OCI-LY7 (cell line): ENCODE data around the gene TRMU. TPM values are rescaled to one million over a fixed set of nuclear protein-coding genes. Genes with fewer than 3 reads are reported as not detected.

Source experiments
- BruUV-seq: library from RNA; stranded (reverse); fragments of 400-500 nt; replicated peaks from 2 replicates; lab custom pipeline; 2021; lab: Mats Ljungman, UMichigan
- CTCF ChIA-PET: fragments of 300-600 bp; sonication (Branson Sonifier 250); formaldehyde crosslinking; loops from one replicate; lab custom pipeline; 2022; ENCODE audit warnings: antibody characterized with exemption; ENCODE audit not compliant: unreplicated experiment; lab: Charles Lee
- POLR2A ChIA-PET: fragments of 300-600 bp; sonication (Branson Sonifier 250); formaldehyde crosslinking; loops from one replicate; lab custom pipeline; 2022; ENCODE audit warnings: antibody characterized with exemption; lab: Charles Lee
- DNase-seq: peaks from one replicate; pipeline ENCODE4 v3.0.0-alpha.2; 2015; ENCODE audit warnings: low spot score
- H2AFZ ChIP-seq: fragments of 200-600 bp; sonication (generic), shearing (Covaris generic); 2 replicates; pipeline ENCODE4 v1.6.1; 2014; ENCODE audit warnings: mild to moderate bottlenecking, antibody characterized with exemption, low read length, moderate library complexity
- H3K27ac ChIP-seq: fragments of 200-600 bp; sonication (generic); 2 replicates; pipeline ENCODE4 v1.5.1; 2014; ENCODE audit warnings: mixed run types, low read depth, mild to moderate bottlenecking, moderate library complexity, low read length, inconsistent platforms; ENCODE audit not compliant: poor library complexity, severe bottlenecking
- H3K36me3 ChIP-seq: fragments of 200-600 bp; sonication (generic); 2 replicates; pipeline ENCODE4 v1.6.1; 2014; ENCODE audit warnings: mild to moderate bottlenecking, antibody characterized with exemption, low read length, moderate library complexity, mixed read lengths; ENCODE audit not compliant: insufficient read depth
- H3K4me1 ChIP-seq: fragments of 200-600 bp; sonication (generic); 2 replicates; pipeline ENCODE4 v1.5.1; 2014; ENCODE audit warnings: mild to moderate bottlenecking, low read length; ENCODE audit not compliant: insufficient read depth, poor library complexity, severe bottlenecking
- H3K4me2 ChIP-seq: fragments of 200-600 bp; sonication (generic); 2 replicates; pipeline ENCODE4 v1.6.1; 2014; ENCODE audit warnings: mild to moderate bottlenecking, low read length
- H3K4me3 ChIP-seq: fragments of 200-600 bp; sonication (generic); 2 replicates; pipeline ENCODE4 v1.5.1; 2014; ENCODE audit warnings: mild to moderate bottlenecking, low read depth, low read length; ENCODE audit not compliant: poor library complexity, severe bottlenecking
- H3K79me2 ChIP-seq: fragments of 200-600 bp; sonication (generic); 2 replicates; pipeline ENCODE4 v1.6.1; 2016; ENCODE audit warnings: low read depth, mild to moderate bottlenecking, low read length, moderate library complexity, mixed read lengths; ENCODE audit not compliant: insufficient read depth
- H3K9me2 ChIP-seq: fragments of 200-600 bp; sonication (generic); 2 replicates; pipeline ENCODE4 v1.6.1; 2016; ENCODE audit warnings: mild to moderate bottlenecking, low read length, mixed read lengths; ENCODE audit not compliant: insufficient read depth
- H3K9me3 ChIP-seq: fragments of 200-600 bp; sonication (generic); 2 replicates; pipeline ENCODE4 v1.6.1; 2014; ENCODE audit warnings: mild to moderate bottlenecking, mixed run types, low read length, mixed read lengths
- H4K20me1 ChIP-seq: fragments of 200-600 bp; sonication (generic); 2 replicates; pipeline ENCODE4 v1.6.1; 2014; ENCODE audit warnings: mild to moderate bottlenecking, antibody characterized with exemption, low read length, moderate library complexity, mixed read lengths; ENCODE audit not compliant: insufficient read depth
- CTCF ChIP-seq: fragments of 200-600 bp; sonication (generic); conservative IDR thresholded peaks from 2 replicates; pipeline ENCODE4 v1.5.1; 2014; ENCODE audit warnings: mild to moderate bottlenecking, antibody characterized with exemption, low read length, moderate library complexity, mixed read lengths
- EZH2phosphoT487 ChIP-seq: fragments of 200-600 bp; sonication (generic); IDR thresholded peaks from 2 replicates; pipeline ENCODE4 v1.6.1; 2018; ENCODE audit warnings: low read depth, borderline replicate concordance, mild to moderate bottlenecking, mixed run types, antibody characterized with exemption, low read length, moderate library complexity, mixed read lengths
- intact Hi-C: fragments of 100-400 bp; cut with micrococcal nuclease; formaldehyde crosslinking; loops from one replicate; pipeline ENCODE4 v1.10.0; 2022; ENCODE audit not compliant: unreplicated experiment
- total RNA-seq, 2 experiments: library from RNA; depleted of rRNA in 1 of 2; stranded (reverse); fragments of >200 nt in 1 of 2; shearing (Covaris generic) in 1 of 2; gene quantifications; 2 replicates each; pipeline ENCODE4 v1.2.3, GENCODE V29; 2014 to 2022

The TRMU gene
- total RNA-seq, 2 experiments from 2014 or later, result 88.2 to 121 TPM

- POLR2A ChIA-PET, result interaction anchor here (0.6 kb wide), 1 partner anchor 97 kb away, joined by 4 read pairs; no protein-coding TSS in a partner anchor
- intact Hi-C loops, result no loop called here
- no peaks in the 10 kb centered on the region for H3K4me1 ChIP-seq
- no peak for DNase-seq
- no TSS peak for BruUV-seq
- H3K4me2 ChIP-seq, result no peak overlapping the region
- TF ChIP-seq CTCF (no peak), EZH2phosphoT487 (no peak)
- no peak overlapping the region for H3K27ac ChIP-seq
- 0 out of 2 replicates have a peak, but pooled peaks cover 6% of the 10 kb centered on the region for H4K20me1 ChIP-seq
- H3K4me3 ChIP-seq, result no peak overlapping the region
- no peaks in the 10 kb centered on the region for H3K9me2 ChIP-seq
- no peak overlapping the region for H2AFZ ChIP-seq
- peaks cover 93% of the 10 kb centered on the region for H3K36me3 ChIP-seq
- CTCF ChIA-PET, result no interaction called here
- no peaks in the 10 kb centered on the region for H3K79me2 ChIP-seq
- H3K9me3 ChIP-seq, result no peaks in the 10 kb centered on the region
These were observed 14.6 kb downstream of the TRMU start for GRCh38 chr22:46350121-46350520.

DNA sequence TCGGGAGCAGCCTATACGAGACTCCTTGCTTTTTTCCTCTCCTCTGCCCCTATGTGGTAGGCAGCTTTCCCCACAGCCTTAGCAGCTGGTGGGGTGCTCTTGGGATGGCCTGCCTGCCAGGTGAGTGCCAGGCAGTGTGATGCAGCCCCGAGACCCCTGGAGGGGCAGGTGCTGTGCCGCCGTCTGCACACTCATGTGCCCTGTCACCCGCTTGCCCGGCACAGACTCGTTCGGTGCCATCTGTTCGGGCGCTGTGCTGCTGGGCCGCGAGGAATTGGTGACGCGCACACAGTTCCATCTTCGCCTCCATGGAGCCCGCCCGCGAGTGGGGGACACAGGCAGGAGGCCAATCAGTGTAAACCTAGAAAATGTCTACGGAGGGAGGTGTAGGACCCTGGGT, 15.1 kb downstream of the TRMU start:
- Histone ChIP-seq H3K36me3 (peaks cover 93% of the 10 kb centered on the region), H3K4me2 (no peak overlapping the region), H3K4me3 (no peak overlapping the region), H3K9me3 (no peaks in the 10 kb centered on the region), H3K9me2 (no peaks in the 10 kb centered on the region), H2AFZ (no peak overlapping the region), H3K79me2 (no peaks in the 10 kb centered on the region), H3K27ac (no peak overlapping the region), H3K4me1 (no peaks in the 10 kb centered on the region), H4K20me1 (0 out of 2 replicates have a peak, but pooled peaks cover 6% of the 10 kb centered on the region)
- intact Hi-C loops, result no loop called here
- CTCF ChIA-PET, result no interaction called here
- POLR2A ChIA-PET, result no interaction called here
- TF ChIP-seq CTCF, result no peak
- TF ChIP-seq EZH2phosphoT487, result no peak
- BruUV-seq, result no TSS peak
- DNase-seq, result no peak

DNA sequence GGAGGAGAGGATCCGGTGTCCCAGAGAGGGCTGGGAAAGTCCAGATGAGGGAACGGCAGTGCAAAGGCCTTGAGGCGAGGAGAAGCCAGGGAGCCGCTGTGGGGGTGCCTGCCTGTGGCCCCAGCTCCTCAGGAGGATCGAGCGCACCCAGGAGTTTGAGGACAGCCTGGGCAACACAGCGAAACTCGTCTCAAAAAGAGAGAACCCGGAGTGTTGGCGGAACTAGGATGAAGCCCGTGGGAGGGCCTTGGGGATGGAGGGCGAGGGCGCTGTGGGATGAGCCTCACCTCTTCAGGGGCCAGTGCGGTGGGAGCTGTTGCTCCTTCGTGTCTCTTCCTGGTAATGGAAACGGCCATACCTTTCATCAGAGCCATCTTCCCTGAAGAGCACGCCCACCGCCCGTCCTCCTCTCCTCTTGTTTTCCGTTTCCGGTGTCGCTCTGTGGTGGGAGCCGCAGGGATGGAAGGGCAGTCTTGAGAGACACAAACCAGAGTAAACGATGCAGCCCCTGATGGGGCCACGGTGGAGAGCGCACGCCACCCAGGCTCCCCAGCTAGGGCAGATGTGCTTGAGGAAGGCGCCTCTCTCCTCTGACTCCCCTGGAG, 15.7 kb downstream of the TRMU start:
- Histone ChIP-seq H3K4me1 (no peaks in the 10 kb centered on the region), H3K4me2 (no peak overlapping the region), H3K79me2 (no peaks in the 10 kb centered on the region), H3K9me2 (no peaks in the 10 kb centered on the region), H3K4me3 (no peak overlapping the region), H4K20me1 (0 out of 2 replicates have a peak, but pooled peaks cover 6% of the 10 kb centered on the region), H2AFZ (no peak overlapping the region), H3K27ac (no peak overlapping the region), H3K36me3 (peaks cover 93% of the 10 kb centered on the region), H3K9me3 (no peaks in the 10 kb centered on the region)
- BruUV-seq, result no TSS peak
- CTCF ChIA-PET, result no interaction called here
- TF ChIP-seq CTCF (no peak), EZH2phosphoT487 (no peak)
- DNase-seq, result no peak
- POLR2A ChIA-PET, result no interaction called here
- intact Hi-C loops, result no loop called here
